ENCODE results near the gene HMGN4.
"Not testable (repeated sequence)": the region's sequence is repeated elsewhere in the genome, so short reads cannot be mapped to it uniquely, and the experiment has no call there.

Gene HMGN4

GRCh38 chr6:26522486-26523228 is 15.5 kb upstream of the HMGN4 start:
- DNase-seq (ENCODE audit: low read depth), result not testable (repeated sequence)

DNA sequence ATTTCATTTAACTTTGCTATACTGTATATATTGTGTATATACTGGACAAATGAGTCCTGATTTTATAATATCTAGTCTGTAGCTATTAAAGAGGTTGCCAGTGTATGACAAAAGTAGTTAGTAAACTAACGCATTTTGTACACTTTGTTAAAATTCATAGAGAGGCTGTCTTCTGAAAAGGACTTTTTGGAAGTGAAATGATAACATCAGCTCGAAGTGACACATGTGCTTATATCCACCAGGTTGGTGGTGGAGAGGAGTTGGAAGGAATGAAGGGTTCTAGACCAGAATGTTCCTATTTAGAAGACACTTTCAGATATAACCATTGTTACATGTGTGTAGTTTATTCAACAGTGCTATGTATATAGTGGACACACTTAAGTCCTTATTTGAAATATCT is 13.9 kb upstream of the HMGN4 start:
- not testable (repeated sequence) for DNase-seq (ENCODE audit: low read depth)

DNA sequence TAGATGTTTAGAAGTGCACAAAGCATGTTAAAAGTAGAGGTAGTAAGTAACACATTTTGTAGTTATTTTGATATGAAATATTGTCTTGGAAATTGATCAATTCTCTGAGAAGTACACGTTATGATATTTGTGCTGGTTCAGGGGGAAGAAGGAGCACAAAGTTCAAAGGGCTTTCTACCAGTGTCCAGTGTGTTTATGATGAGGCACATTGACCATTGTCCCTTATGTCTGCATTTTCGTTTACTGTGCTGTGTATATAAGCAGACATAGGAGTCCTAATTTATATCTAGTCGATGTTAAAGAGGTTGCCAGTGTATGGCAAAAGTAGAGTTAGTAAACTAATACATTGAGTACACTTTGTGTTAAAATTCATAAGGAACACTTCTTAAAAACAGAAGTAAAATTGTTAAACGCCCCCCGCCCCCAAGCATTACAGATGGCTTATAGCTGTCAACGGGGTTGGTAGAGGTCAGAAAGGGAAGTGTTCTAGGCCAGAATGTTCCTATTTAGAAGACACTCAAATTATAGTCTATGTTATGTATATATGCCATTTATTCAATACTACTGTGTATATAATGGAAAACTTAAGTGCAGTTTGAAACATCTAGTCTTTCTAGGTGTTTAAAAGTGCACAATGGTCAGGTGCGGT is 13.3 kb upstream of the HMGN4 start:
- DNase-seq (ENCODE audit: low read depth), result no peak

GRCh38 chr6:26525838-26526237 is 12.3 kb upstream of the HMGN4 start:
- DNase-seq (ENCODE audit: low read depth), result no peak

DNA sequence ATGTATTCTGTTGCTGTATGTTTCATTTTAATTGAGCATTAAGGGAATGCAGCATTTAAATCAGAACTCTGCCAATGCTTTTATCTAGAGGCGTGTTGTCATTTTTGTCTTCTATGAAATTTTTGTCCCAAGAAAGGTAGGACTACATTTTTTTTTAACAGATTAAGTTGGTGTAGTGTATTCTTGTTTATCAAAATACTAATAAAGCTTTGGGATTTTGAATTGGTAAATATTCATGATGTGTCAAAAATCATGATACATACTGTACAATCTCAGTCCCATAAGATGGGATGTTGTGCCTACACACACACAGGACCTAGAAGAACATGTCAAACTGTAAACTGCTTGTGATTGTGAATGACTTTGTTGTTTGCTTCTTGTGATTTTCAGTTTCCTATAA is 11.2 kb upstream of the HMGN4 start:
- no peak for DNase-seq (ENCODE audit: low read depth)

DNA sequence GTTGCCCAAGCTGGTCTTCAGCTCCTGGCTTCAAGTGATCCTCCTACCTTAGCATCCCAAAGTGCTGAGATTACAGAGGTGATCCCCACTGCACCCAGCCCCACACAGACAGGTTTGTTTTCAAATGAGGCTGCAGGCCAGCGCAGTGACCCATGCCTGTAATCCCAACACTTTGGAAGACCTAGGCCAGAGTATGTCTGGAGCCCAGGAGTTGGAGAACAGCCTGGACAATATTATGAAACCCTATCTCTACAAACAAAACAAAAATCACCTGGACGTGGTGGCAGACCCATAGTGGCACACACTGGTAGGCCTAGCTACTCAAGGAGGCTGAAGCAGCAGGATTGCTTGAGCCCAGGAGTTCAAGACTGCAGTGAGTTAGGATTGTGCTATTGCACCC is 8.0 kb upstream of the HMGN4 start:
- no peak for DNase-seq (ENCODE audit: low read depth)

DNA sequence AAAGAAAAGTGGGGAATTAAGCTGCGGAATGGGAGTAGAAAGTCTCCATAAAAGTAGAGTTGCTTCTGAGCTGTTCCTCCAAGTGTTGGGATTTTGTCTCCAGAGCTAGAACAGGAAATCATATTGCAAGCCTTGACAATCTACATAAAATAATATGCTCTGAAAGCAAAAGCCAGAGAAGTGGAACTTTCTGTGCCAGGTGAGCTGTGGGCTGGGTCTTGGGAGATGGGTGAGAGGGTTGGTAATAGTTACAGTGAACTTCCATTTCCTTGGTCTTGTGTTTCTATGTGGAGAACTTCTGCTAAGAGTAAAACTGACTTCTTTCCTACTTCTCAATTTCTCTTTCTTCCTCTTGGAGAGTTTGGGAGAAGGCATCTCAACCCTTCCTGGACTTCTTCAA is 6.3 kb upstream of the HMGN4 start:
- DNase-seq (ENCODE audit: low read depth), result no peak

GRCh38 chr6:26532699-26533531 is 5.3 kb upstream of the HMGN4 start:
- DNase-seq (ENCODE audit: low read depth), result no peak

GRCh38 chr6:26533532-26533931 is 4.6 kb upstream of the HMGN4 start:
- DNase-seq (ENCODE audit: low read depth), result no peak

- no peak for DNase-seq (ENCODE audit: low read depth)
Observed at GRCh38 chr6:26534681-26535465, 3.3 kb upstream of the HMGN4 start.

- DNase-seq (ENCODE audit: low read depth), result no peak
Observed at GRCh38 chr6:26536571-26537159, 1.5 kb upstream of the HMGN4 start.

- peak; percentile 91 for DNase-seq (ENCODE audit: low read depth)
Observed at GRCh38 chr6:26537160-26537845, 863 bp upstream of the HMGN4 start.

- DNase-seq (ENCODE audit: low read depth), result no peak
Observed at GRCh38 chr6:26538572-26538902, 371 bp downstream of the HMGN4 start.

GRCh38 chr6:26539071-26539615 is 977 bp downstream of the HMGN4 start:
- no peak for DNase-seq (ENCODE audit: low read depth)

GRCh38 chr6:26541579-26541978 is 3.4 kb downstream of the HMGN4 start:
- DNase-seq (ENCODE audit: low read depth), result no peak

DNA sequence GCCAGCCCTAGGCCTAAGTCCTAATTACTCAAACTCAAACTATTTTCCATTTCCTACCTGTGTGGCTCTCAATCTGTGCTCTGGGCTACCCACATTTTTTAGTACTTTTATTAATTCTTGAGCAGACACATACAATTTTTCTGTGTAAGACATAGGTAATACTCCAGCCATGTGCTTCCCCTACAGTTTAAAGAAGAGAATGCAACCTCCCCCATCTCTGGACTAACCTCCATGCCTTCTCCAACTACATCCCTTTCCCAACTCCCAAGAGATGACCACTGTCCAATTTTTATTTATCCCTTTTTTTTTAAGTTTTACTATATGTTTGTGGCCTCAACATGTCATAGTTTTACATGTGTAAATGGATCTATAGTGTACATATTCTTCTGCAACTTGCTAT is 5.8 kb downstream of the HMGN4 start:
- no peak for DNase-seq (ENCODE audit: low read depth)

DNA sequence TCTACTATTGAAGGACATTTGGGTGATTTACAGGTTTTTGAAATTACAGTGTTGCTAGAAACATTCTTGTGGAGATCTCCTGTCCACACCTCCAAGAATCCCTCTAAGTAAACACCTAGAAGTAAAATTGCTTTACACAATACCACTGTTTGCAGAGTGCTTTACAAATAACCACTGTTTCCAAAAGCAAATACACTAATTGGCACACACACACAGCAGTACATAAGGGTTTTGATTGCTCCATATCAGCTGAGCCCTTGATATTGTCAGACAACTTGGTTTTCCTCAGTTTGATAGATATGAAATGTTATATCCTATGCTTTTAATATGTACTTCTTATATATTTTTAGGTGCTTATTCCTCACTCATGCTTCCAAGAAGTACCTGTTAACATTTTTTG is 6.3 kb downstream of the HMGN4 start:
- no peak for DNase-seq (ENCODE audit: low read depth)

- DNase-seq (ENCODE audit: low read depth), result no peak
Observed at GRCh38 chr6:26545627-26546026, 7.5 kb downstream of the HMGN4 start.

DNA sequence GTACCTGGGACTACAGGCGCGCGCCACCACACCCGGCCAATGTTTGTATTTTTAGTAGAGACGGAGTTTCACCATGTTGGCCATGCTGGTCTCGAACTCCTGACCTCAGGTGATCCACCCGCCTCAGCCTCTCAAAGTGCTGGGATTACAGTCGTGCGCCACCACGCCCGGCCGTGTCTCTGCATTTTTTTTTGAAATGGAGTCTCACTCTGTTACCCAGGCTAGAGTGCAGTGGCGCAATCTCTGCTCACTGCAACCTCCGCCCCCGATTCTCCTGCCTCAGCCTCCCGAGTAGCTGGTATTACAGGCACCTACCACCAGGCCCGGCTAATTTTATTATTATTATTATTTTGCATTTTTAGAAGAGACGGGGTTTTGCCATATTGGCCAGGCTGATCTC is 9.2 kb downstream of the HMGN4 start:
- not testable (repeated sequence) for DNase-seq (ENCODE audit: low read depth)

DNA sequence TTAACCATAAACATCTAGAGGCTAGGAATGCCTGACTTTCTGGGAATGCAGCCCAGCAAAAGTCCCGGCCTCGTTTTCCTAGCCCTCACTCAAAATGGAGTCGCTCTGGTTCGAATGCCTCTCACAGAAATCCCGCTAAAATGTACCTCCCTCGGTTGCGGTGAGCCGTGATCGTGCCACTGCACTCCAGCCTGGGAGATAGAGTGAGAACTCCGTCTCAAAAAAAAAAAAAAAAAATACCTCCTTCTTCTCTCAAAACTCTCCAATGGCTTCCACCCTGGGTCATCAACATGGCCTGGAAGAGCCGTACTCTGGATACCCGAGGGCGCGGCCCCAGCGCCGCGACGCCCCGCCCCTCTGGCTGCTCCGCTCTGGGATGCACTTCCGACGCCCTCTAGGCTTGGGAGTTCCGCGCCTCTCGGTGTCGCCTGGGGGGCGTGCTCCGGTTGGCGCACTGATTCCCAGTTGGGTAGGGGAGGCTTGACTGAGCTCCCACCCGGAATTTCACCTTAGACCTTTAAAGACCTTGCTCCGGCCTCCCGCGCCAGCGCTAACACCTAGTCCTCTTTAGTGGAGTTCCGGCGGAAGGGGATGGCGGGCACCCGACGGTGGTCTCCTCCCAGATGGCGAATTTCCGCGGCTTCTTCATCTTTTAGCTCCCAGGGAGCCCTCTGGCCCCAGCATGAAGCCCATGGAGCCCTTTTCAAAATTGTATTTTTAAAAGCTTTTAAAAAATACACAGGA is 12.3 kb downstream of the HMGN4 start:
- no peak for DNase-seq (ENCODE audit: low read depth)
